HG03432 (cell line): ENCODE measurements around the gene ZSWIM4.

ENCODE experiments used
- ATAC-seq: cut with Tn5 transposase; IDR thresholded peaks from one replicate; pipeline ENCODE4 v1.9.1; 2021; ENCODE audit warnings: mild to moderate bottlenecking, moderate library complexity; ENCODE audit not compliant: unreplicated experiment

The ZSWIM4 gene

DNA sequence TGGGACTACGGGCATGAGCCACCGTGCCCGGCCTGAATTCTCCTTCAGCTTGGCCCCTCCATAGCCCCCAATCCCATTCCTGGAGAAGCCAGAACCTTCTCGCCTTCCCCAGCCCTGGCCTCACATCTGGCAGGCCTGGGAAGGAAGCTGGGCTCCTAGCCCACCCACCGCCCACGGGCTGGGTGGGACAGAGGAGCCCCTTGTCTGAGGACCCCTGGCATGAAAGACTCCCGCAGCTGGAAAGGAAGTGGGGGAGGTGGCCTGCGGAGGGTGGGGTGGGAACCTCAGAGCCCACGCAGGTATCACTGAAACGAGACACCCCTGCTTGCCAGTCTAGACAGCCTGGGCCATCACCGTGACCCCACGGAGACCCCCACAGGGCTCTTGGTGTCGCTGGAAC lies 74.0 kb downstream of the ZSWIM4 start:
- ATAC-seq = no peak

DNA sequence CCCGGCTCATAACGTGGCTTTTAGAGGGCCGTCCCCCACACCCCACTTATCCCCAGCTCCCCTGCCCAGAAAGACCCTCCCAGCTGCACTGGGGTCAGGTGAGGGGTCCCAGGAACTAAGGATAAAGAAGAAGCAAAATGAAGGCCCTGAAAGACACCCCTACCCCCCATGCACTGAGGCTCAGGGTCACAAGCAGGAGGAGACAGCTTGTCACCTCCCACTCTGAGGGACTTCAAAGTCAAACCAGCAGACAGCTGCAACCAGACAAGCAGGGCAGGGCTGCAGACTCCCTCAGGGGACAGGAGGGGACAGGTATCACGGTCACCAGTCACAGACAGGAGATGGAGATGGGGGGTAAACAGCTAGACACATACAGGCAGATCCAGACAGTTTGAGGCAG lies 75.6 kb downstream of the ZSWIM4 start:
- no peak for ATAC-seq

DNA sequence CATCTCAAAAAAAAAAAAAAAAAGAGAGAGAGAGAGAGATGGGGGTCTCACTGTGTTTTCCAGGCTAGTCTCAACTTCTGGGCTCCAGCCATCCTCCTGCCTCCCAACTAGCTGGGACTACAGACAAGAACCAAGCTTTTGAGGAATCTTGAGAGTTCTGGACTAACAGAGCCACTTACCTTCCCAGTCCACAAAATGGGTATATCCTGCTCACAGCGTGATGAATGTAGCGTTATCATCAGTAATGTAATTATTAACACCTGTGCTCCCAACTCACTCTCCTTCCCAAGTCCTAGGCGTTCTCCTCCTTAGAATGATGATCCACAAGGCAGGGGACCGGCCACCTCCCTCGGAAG lies 77.1 kb downstream of the ZSWIM4 start:
- no peak for ATAC-seq

DNA sequence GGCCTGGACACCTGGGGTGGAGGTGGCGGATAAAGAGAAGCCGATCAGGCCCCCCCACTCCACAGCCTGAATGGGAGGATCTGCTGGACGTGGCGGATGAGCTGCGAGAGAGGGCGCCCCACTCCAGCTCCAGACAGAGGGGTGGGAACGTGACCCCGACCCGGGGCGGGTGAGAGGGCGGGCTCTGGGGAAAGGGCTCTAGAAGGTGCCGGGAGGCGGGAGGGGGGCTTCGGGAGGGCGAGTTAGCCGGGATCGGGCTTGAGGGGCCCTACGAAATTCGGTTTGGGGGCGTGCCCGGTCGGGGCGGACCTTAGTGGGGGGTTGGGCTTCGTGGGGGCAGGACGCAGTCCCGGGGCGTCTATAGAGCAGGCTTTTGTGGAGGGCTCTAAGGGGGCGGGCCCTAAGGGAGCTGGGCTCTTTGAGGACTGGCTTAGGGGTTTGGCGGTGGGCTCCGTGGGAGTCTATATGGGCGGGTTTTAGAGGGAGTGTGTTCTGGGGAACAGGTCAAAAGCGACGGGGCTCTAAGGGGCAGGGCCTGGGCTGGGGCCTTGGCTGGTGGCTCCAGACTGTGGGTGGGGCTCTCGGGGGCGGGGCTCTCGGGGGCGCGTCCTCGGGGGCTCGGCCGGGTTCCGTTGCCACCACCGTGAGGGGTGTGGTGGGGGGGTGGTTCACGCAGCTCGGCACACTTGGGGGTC lies 77.6 kb downstream of the ZSWIM4 start:
- no peak for ATAC-seq

- ATAC-seq = no peak
Measured at GRCh38 chr19:13873834-13874515, 78.7 kb downstream of the ZSWIM4 start.

- no peak for ATAC-seq
Measured at GRCh38 chr19:13875824-13876223, 80.6 kb downstream of the ZSWIM4 start.

DNA sequence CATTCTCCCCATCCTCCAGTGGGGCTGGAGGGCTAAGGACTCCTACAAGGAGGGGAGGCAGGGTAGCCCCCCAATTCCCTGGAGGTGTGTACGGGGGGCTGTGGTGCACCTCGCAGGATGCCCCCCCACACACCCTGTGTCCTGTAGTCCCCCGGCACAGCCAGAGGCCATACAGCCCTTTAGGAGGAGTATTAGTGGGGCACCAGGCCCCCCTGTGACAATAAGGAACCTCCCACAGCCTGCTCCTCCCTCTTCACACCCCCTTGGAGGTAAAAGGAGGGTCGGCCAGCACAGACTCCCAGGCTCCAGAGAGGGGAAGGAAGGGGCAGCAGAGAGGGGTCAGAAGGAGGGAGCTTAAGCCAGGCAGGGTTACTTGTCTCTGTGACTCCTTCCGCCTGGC lies 81.6 kb downstream of the ZSWIM4 start, which contains the start of gene NANOS3:
NANOS3 (plus strand) TSS at position 301 of the 400 bp plus-strand sequence. CDS start 115 bp downstream, outside the sequence.
- ATAC-seq = no peak

DNA sequence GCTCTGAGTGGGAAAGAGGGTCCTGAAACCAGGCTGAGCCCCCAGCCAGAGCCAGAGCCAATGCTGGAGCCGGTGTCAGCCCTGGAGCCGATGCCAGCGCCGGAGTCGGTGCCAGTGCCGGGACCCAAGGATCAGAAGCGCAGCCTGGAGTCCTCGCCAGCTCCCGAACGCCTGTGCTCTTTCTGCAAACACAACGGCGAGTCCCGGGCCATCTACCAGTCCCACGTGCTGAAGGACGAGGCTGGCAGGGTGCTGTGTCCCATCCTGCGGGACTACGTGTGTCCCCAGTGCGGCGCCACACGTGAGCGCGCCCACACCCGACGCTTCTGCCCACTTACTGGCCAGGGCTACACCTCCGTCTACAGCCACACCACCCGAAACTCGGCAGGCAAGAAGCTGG lies 82.1 kb downstream of the ZSWIM4 start:
- ATAC-seq = no peak

DNA sequence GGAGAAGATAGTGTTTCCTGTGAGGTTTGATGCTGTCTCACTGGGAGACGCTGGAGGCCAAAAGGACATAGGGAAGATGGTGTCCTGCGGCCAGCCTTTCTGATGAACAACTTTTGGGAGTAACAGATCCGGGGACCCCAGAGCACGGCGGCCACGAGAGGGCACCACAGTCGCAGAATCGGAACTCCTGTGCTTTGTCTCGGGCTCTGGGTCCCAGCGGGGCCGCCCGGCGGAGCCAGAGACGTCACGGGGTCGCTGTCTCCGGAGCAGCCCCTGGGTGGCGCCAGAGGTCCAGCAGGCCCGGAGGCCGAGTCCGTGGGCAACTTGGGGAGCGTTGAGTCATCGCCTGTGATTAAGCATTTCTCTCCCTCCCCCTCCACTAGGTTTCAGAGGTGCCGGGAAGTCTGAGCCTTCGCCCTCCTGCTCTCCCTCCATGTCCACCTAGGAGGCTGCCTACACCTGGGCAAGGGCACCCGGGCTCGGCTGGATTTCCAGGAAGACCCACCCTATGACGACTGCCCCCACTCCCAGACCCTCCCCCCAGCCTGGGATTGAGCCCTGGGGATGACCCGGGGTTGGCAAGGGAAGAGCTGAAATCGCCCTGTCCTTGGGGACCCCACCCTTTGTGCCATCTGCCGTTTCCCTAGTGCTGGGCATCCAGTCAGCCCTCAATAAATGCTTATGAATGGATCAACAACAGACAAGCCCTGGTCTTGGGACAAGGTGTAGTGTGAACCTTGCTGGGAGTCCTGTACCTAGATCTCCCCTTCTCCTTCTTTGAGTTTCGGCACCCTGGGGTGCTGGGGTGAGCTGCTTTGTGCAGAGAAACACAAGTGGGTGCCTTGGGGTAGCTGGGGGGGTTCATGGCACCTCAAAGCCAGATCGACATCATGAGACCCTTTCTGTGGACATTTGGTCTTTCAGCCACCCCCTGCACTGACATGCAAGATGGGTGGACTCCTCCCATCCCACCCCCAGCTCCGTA lies 85.1 kb downstream of the ZSWIM4 start:
- ATAC-seq = peak; percentile 81

GRCh38 chr19:13881251-13881691 lies 86.0 kb downstream of the ZSWIM4 start:
- ATAC-seq = no peak
